ENCODE measurements around the gene SUPT6H.

DNA sequence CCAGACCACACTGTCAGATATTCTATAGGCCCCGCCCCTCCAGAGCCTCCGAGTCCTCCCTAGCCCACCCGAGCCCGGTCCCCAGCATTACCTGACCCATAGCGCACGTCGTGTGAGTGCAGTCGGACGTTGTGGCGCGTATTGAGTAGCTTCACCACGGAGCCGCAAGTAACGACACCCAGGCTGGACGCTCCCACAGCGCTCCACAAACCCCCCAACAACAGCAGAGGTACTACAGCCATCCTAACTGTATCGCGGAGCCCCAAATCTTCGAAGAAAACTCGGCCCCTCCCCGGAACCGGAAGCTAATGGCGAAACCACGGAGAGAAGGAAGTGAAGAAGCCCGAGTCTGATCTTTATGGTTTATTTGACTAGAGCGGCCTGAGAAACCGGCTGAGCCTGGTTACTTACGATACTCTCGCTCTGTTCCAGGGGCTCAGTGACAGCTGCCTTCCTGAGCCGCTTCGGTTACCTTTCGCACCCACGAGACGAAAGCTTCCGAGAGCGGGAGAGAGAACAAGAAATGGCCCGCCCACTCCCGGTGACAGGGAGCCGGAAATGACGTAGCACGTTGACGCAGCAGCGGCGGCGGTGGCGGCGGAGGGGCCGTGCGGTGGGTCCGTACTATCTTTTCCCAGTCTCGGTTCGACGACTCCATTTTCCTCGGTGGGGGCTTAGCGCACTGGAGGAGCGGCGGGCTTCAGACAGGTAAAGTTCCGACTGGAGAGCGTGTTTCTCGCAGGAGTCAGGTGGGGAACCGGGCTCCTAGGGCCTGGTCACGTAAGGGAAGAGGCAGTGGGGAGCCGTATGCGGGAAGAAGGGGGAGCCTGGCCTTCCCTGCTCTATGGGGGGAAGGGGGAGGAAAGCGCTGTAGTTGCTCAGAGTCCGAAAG, at the start of gene SUPT6H, which contains the start of gene SDF2:
- TF ChIP-seq POLR2A (IDR thresholded peaks at IDR 0.05; ENCODE audit: low read depth, low read length) (peak; percentile 5), POLR2AphosphoS5 (IDR thresholded peaks at IDR 0.05; ENCODE audit: insufficient read depth, low read depth, low read length) (peak; percentile 73), EZH2 (IDR thresholded peaks at IDR 0.05; ENCODE audit: borderline replicate concordance, low read depth, low read length, severe bottlenecking) (no peak), JUN (IDR thresholded peaks at IDR 0.05; ENCODE audit: borderline replicate concordance, insufficient read depth, insufficient read length, low read depth) (no peak), FOS (IDR thresholded peaks at IDR 0.05; ENCODE audit: borderline replicate concordance, insufficient read depth, low read length) (no peak), MYC (IDR thresholded peaks at IDR 0.05; ENCODE audit: low read depth, low read length) (no peak), GATA2 (IDR thresholded peaks at IDR 0.05; ENCODE audit: insufficient read depth, insufficient read length, low read depth, low read length) (no peak)
- TF ChIP-seq, protein P1, sequence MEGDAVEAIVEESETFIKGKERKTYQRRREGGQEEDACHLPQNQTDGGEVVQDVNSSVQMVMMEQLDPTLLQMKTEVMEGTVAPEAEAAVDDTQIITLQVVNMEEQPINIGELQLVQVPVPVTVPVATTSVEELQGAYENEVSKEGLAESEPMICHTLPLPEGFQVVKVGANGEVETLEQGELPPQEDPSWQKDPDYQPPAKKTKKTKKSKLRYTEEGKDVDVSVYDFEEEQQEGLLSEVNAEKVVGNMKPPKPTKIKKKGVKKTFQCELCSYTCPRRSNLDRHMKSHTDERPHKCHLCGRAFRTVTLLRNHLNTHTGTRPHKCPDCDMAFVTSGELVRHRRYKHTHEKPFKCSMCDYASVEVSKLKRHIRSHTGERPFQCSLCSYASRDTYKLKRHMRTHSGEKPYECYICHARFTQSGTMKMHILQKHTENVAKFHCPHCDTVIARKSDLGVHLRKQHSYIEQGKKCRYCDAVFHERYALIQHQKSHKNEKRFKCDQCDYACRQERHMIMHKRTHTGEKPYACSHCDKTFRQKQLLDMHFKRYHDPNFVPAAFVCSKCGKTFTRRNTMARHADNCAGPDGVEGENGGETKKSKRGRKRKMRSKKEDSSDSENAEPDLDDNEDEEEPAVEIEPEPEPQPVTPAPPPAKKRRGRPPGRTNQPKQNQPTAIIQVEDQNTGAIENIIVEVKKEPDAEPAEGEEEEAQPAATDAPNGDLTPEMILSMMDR (IDR thresholded peaks at IDR 0.05; ENCODE audit: extremely low read depth in 1 of 2, insufficient read depth in 1 of 2, low read depth in 1 of 2, low read length in 2 of 2): no peak
- TF ChIP-seq, protein P2, sequence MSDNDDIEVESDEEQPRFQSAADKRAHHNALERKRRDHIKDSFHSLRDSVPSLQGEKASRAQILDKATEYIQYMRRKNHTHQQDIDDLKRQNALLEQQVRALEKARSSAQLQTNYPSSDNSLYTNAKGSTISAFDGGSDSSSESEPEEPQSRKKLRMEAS (IDR thresholded peaks at IDR 0.05; ENCODE audit: insufficient read depth, insufficient read length): no peak

Measured in endothelial cell of umbilical vein (primary cell).